SU-DHL-6 (cell line): ENCODE data around the gene DENND5B.

ENCODE experiments used
- EZH2phosphoT487 ChIP-seq: fragments of 200-600 bp; sonication (generic), shearing (Covaris generic); conservative IDR thresholded peaks from 2 replicates; pipeline ENCODE4 v1.6.1; 2018; ENCODE audit warnings: mild to moderate bottlenecking, antibody characterized with exemption, low read length, moderate library complexity, mixed read lengths
- TF ChIP-seq, protein P1 (sequence below): fragments of 200-600 bp; sonication (generic); IDR thresholded peaks from one replicate; pipeline ENCODE4 v1.5.1; 2017; ENCODE audit warnings: antibody characterized with exemption, mild to moderate bottlenecking, low read length, moderate library complexity; ENCODE audit not compliant: insufficient read depth, poor library complexity, severe bottlenecking

DNA sequence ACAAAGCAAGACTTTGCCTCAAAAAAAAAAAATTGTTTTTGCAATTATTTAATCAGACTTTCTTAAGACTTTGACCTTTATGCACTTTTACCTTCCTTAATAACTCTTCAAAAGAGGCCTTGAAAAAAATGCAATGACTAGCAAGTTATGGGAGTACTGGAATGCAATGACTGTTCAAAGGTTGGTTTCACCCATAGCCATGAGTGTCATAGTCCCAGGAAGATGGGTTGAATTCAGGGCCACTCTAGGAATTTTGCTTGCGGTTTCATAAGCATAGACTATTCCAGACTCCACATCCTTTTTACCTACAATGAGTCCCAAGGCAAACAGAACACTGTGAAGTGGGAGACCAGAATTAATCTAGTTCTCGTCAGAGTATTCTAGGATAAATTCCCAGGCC, 29.4 kb upstream of the DENND5B start:
- TF ChIP-seq, protein P1, sequence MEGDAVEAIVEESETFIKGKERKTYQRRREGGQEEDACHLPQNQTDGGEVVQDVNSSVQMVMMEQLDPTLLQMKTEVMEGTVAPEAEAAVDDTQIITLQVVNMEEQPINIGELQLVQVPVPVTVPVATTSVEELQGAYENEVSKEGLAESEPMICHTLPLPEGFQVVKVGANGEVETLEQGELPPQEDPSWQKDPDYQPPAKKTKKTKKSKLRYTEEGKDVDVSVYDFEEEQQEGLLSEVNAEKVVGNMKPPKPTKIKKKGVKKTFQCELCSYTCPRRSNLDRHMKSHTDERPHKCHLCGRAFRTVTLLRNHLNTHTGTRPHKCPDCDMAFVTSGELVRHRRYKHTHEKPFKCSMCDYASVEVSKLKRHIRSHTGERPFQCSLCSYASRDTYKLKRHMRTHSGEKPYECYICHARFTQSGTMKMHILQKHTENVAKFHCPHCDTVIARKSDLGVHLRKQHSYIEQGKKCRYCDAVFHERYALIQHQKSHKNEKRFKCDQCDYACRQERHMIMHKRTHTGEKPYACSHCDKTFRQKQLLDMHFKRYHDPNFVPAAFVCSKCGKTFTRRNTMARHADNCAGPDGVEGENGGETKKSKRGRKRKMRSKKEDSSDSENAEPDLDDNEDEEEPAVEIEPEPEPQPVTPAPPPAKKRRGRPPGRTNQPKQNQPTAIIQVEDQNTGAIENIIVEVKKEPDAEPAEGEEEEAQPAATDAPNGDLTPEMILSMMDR = no peak
- no peak for TF ChIP-seq EZH2phosphoT487
